Heart right ventricle (tissue), 16 donors: ENCODE results near the gene GIPC3. TPM values are rescaled to one million over a fixed set of nuclear protein-coding genes. Genes with fewer than 3 reads are reported as not detected.
"Not testable (repeated sequence)": the region's sequence is repeated elsewhere in the genome, so short reads cannot be mapped to it uniquely, and the experiment has no call there.

ENCODE experiments used
- ATAC-seq, 8 donors: fragments of 200-7000 bp; cut with Tn5 transposase; one replicate each; pipeline ENCODE4 v1.9.1; 2020; ENCODE audit warnings: mild to moderate bottlenecking in 8 of 8, moderate library complexity in 8 of 8, moderate number of reproducible peaks in 1 of 8
- DNase-seq, 2 donors: peaks; one replicate each; pipeline ENCODE4 v3.0.0-alpha.2; 2020
- H3K27ac ChIP-seq, 10 donors: fragments of 200-600 bp; sonication (generic) in 2 of 10; one replicate each; pipeline versions ENCODE4 v1.5.0 to v1.8.0; 2020 to 2022; ENCODE audit warnings: mild to moderate bottlenecking in 3 of 10
- H3K27me3 ChIP-seq, 7 donors: fragments of 200-600 bp; one replicate each; pipeline ENCODE4 v1.8.0; 2021 to 2022; ENCODE audit warnings: mild to moderate bottlenecking in 2 of 7
- H3K36me3 ChIP-seq, 9 donors: fragments of 200-600 bp; sonication (generic) in 1 of 9; one replicate each; pipeline versions ENCODE4 v1.5.0 to v1.8.0; 2020 to 2022; ENCODE audit warnings: mild to moderate bottlenecking in 2 of 9
- H3K4me1 ChIP-seq, 9 donors: fragments of 200-600 bp; sonication (generic) in 1 of 9; one replicate each; pipeline versions ENCODE4 v1.5.0 to v1.8.0; 2020 to 2022; ENCODE audit warnings: mild to moderate bottlenecking in 4 of 9
- H3K4me3 ChIP-seq, 10 donors: fragments of 200-600 bp; sonication (generic) in 2 of 10; one replicate each; pipeline versions ENCODE4 v1.5.0 to v1.8.0; 2020 to 2022; ENCODE audit warnings: mild to moderate bottlenecking in 7 of 10, moderate library complexity in 2 of 10
- H3K9me3 ChIP-seq, 11 donors: fragments of 200-600 bp in 10 of 11; sonication (generic) in 2 of 11; one replicate each; pipeline versions ENCODE4 v1.5.0 to v1.8.0; 2013 to 2022; ENCODE audit warnings: mild to moderate bottlenecking in 2 of 11, control low read depth in 1 of 11, moderate library complexity in 1 of 11
- CTCF ChIP-seq, 9 donors: fragments of 200-600 bp; sonication (generic) in 2 of 9; IDR thresholded peaks; one replicate each; pipeline versions ENCODE4 v1.5.0 to v1.8.0; 2021 to 2022; ENCODE audit warnings: antibody characterized with exemption in 9 of 9, mild to moderate bottlenecking in 5 of 9, moderate library complexity in 1 of 9
- WGBS, 2 donors: extraction: QIAGEN DNeasy Blood & Tissue Kit; methylation state at CpG; one replicate each; pipeline ENCODE4 v1.1.7; 2013; ENCODE audit warnings: inconsistent platforms in 1 of 2; 5-methylcytosine and 5-hydroxymethylcytosine counted together
- intact Hi-C, 10 donors: fragments of 100-400 bp; cut with DNase I; formaldehyde crosslinking; loops; one replicate each; pipeline versions ENCODE4 v1.11.1 to v1.14.2; 2022
- polyA plus RNA-seq, 2 donors: library from polyadenylated mRNA; stranded (reverse); fragments of 200-250 nt; gene quantifications; one replicate each; pipeline ENCODE4 v1.2.3, GENCODE V29; 2013
- total RNA-seq, 10 donors: library from RNA; stranded (reverse); fragmentation: NEBNext Ultra II Directional in 3 of 10; extraction: Animal tissue kit (Norgen Biotek cat#: 25700) in 3 of 10; gene quantifications; one replicate each; pipeline versions ENCODE4 v1.2.1 to v1.2.4, GENCODE V29; 2021 to 2023
- donor health status: Arrhythmogenic right ventricular cardiomyopathy.
- donor health status: ischemic (EF 13 %, LVEDD 7.1; RV severe dilation, severe dysfunction).
- donor health status: healthy with polysubstance abuse.
- donor health status: DM: no; HTN: yes; CAD: no.
- donor health status: DM: no; HTN: no; CAD: no.
- donor health status: ischemic (EF 25% LVEDD 6.9; RV normal size, moderate dysfunction).
- donor health status: ischemic (EF 25% LVEDD 5.7; RV mildly dilated, moderate dysfunction).
- donor health status: healthy.
- donor health status: DM: yes; HTN: yes; CAD: no.
- donor health status: Ischemic cardiomyopathy.
- donor health status: ischemic (EF 35%, LVEDD 5.7; RV mildly dilated, moderate dysfunction).
- donor health status: nonischemic (EF 11% LVEDD 7.7; RV severe dilation, severe dysfunction).
- donor health status: DM: yes; HTN: yes; CAD: no.
- donor health status: PGD.
- donor health status: ischemic (EF 29% LVEDD 5.4; RV normal size, mild dysfunction).
- donor health status: nonischemic (EF 23%, LVEDD 6.1; RV moderate dilation, normal function).

GIPC3 gene
- total and polyA plus RNA-seq, 12 donors = 0.90 to 2.8 (median 2.1) TPM

GRCh38 chr19:3578390-3578789 is 6.9 kb upstream of the GIPC3 start:
- 87 to 91% methylated on average over 15 to 17 of the region's 17 CpGs for WGBS, 2 donors
- no peaks in the 10 kb centered on the region for H3K27me3 ChIP-seq
- TF ChIP-seq CTCF (IDR thresholded peaks at IDR 0.05) = no peak
- H3K36me3 ChIP-seq = peaks cover 0 to 13% (median 0%) of the 10 kb centered on the region in 9 donors
- no peak overlapping the region for H3K27ac ChIP-seq
- ATAC-seq (no peak), DNase-seq (no peak)
- intact Hi-C loops = loop anchor here in 3 of 10 donors (5.0 to 10.0 kb wide), 2 partner anchors 34 to 46 kb away; partner anchors contain the start of gene CACTIN (in 1 of the 3)
- H3K4me3 ChIP-seq = no peak overlapping the region
- no peaks in the 10 kb centered on the region for H3K9me3 ChIP-seq
- H3K4me1 ChIP-seq = peaks cover 9 to 30% (median 18%) of the 10 kb centered on the region in 9 donors

- Histone ChIP-seq H3K4me1 (peaks cover 4 to 21% (median 11%) of the 10 kb centered on the region in 9 donors), H3K9me3 (no peaks in the 10 kb centered on the region), H3K36me3 (peaks cover 0 to 6% (median 0%) of the 10 kb centered on the region in 9 donors), H3K27ac (peak overlapping the region in 2 of 10 donors; percentile 2 to 6), H3K4me3 (no peak overlapping the region), H3K27me3 (peaks cover 4 to 17% (median 13%) of the 10 kb centered on the region in 7 donors)
- TF ChIP-seq CTCF (IDR thresholded peaks at IDR 0.05) = no peak
- DNase-seq (no peak), ATAC-seq (peak in 1 of 8 donors; percentile 34)
- 56 to 59% methylated on average over 11 of the region's 11 CpGs for WGBS, 2 donors
- intact Hi-C loops = loop anchor here in 1 of 10 donors (5.0 kb wide), 1 partner anchor 37 kb away; no protein-coding TSS in a partner anchor
Measured at GRCh38 chr19:3580156-3580934, 4.9 kb upstream of the GIPC3 start.

- H3K9me3 ChIP-seq = not testable (repeated sequence)
- peaks cover under 1 to 16% (median 8%) of the 10 kb centered on the region in 9 donors for H3K4me1 ChIP-seq
- intact Hi-C loops = loop anchor here in 1 of 10 donors (5.0 kb wide), 1 partner anchor 36 kb away; no protein-coding TSS in a partner anchor
Measured at GRCh38 chr19:3581792-3582191, 3.5 kb upstream of the GIPC3 start.

GRCh38 chr19:3584036-3584802 is 1.1 kb upstream of the GIPC3 start:
- ATAC-seq, H3K4me3 ChIP-seq, DNase-seq, H3K27ac ChIP-seq, H3K9me3 ChIP-seq, H3K36me3 ChIP-seq: not testable (repeated sequence)
- intact Hi-C loops = loop anchor here in 1 of 10 donors (5.0 kb wide), 1 partner anchor 33 kb away; no protein-coding TSS in a partner anchor
- Histone ChIP-seq H3K27me3 (peaks cover 11 to 33% (median 21%) of the 10 kb centered on the region in 7 donors), H3K4me1 (peaks cover 0 to 20% (median 11%) of the 10 kb centered on the region in 9 donors)
- WGBS, 2 donors = 90 to 91% methylated on average over 15 of the region's 15 CpGs

More at GRCh38 chr19:3581792-3582191, 3.5 kb upstream of the GIPC3 start:
- H3K27me3 ChIP-seq = peaks cover 11 to 32% (median 21%) of the 10 kb centered on the region in 7 donors
- 86 to 87% methylated on average over 4 of the region's 4 CpGs for WGBS, 2 donors
- H3K27ac ChIP-seq, DNase-seq, H3K4me3 ChIP-seq, ATAC-seq, H3K36me3 ChIP-seq: not testable (repeated sequence)

- H3K4me3 ChIP-seq = peak overlapping the region; percentile 12 to 62 (median 54)
- H3K9me3 ChIP-seq = no peaks in the 10 kb centered on the region
- H3K27me3 ChIP-seq = peaks cover 11 to 33% (median 21%) of the 10 kb centered on the region in 7 donors
- H3K4me1 ChIP-seq = peaks cover 0 to 20% (median 11%) of the 10 kb centered on the region in 9 donors
- peak overlapping the region in 6 of 10 donors; percentile 15 to 75 (median 45) for H3K27ac ChIP-seq
- peak in 7 of 8 donors; percentile 10 to 74 (median 34) for ATAC-seq
- peaks cover 0 to 5% (median 0%) of the 10 kb centered on the region in 9 donors for H3K36me3 ChIP-seq
- 21 to 23% methylated on average over 15 to 16 of the region's 16 CpGs for WGBS, 2 donors
- no peak for DNase-seq
- TF ChIP-seq CTCF (IDR thresholded peaks at IDR 0.05) = peak; percentile 26 to 73 (median 59)
- intact Hi-C loops = loop anchor here in 6 of 10 donors (1.0 to 2.0 kb wide), 2 partner anchors 32 to 33 kb away; no protein-coding TSS in a partner anchor
Measured at GRCh38 chr19:3586127-3586626, 899 bp downstream of the GIPC3 start.
